Heart left ventricle (tissue), 16 donors: ENCODE measurements around the gene TMPRSS7. TPM values are rescaled to one million over a fixed set of nuclear protein-coding genes. Genes with fewer than 3 reads are reported as not detected.

Experiments
- ATAC-seq, 4 donors: fragments of 200-7000 bp; cut with Tn5 transposase; one replicate each; pipeline ENCODE4 v1.9.1; 2020 to 2022; ENCODE audit warnings: moderate library complexity in 4 of 4, mild to moderate bottlenecking in 3 of 4, moderate number of reproducible peaks in 1 of 4
- DNase-seq, 5 donors: peaks; one replicate each; pipeline ENCODE4 v3.0.0-alpha.2; 2020
- H3K27ac ChIP-seq, 12 donors: fragments of 200-600 bp; sonication (generic) in 4 of 12; one replicate each; pipeline versions ENCODE4 v1.5.0 to v1.8.0; 2016 to 2022; ENCODE audit warnings: mild to moderate bottlenecking in 2 of 12
- H3K27me3 ChIP-seq, 9 donors: fragments of 200-600 bp; sonication (generic) in 2 of 9; one replicate each; pipeline versions ENCODE4 v1.5.1 to v1.8.0; 2016 to 2022; ENCODE audit warnings: mild to moderate bottlenecking in 3 of 9
- H3K36me3 ChIP-seq, 9 donors: fragments of 200-600 bp; sonication (generic) in 2 of 9; one replicate each; pipeline versions ENCODE4 v1.5.0 to v1.8.0; 2018 to 2022; ENCODE audit warnings: mild to moderate bottlenecking in 2 of 9
- H3K4me1 ChIP-seq, 12 donors: fragments of 200-600 bp; sonication (generic) in 4 of 12; one replicate each; pipeline versions ENCODE4 v1.5.0 to v1.8.0; 2016 to 2022; ENCODE audit warnings: mild to moderate bottlenecking in 3 of 12
- H3K4me3 ChIP-seq, 12 donors: fragments of 200-600 bp; sonication (generic) in 4 of 12; one replicate each; pipeline versions ENCODE4 v1.5.0 to v1.8.0; 2017 to 2022; ENCODE audit warnings: mild to moderate bottlenecking in 9 of 12, moderate library complexity in 4 of 12
- H3K9me3 ChIP-seq, 12 donors: fragments of 200-600 bp; sonication (generic) in 4 of 12; one replicate each; pipeline versions ENCODE4 v1.5.0 to v1.8.0; 2016 to 2022; ENCODE audit warnings: mild to moderate bottlenecking in 1 of 12
- POLR2A ChIP-seq, 2 donors: fragments of 450-650 bp; IDR thresholded peaks; one replicate each; pipeline ENCODE4 v1.6.1; 2017; ENCODE audit warnings: antibody characterized with exemption in 2 of 2, mild to moderate bottlenecking in 2 of 2, moderate library complexity in 2 of 2
- WGBS, 4 donors: extraction: QIAGEN DNeasy Blood & Tissue Kit in 2 of 4; methylation state at CpG; one replicate each; pipeline versions ENCODE4 v1.1.5 to v1.1.7; 2013 to 2018; 5-methylcytosine and 5-hydroxymethylcytosine counted together
- intact Hi-C, 10 donors: fragments of 100-400 bp; cut with DNase I; formaldehyde crosslinking; loops; one replicate each; pipeline versions ENCODE4 v1.11.1 to v1.14.2; 2022
- polyA plus RNA-seq, 2 donors: library from polyadenylated mRNA; stranded (reverse); fragments of 200-250 nt; gene quantifications; one replicate each; pipeline ENCODE4 v1.2.3, GENCODE V29; 2013
- total RNA-seq, 9 donors: library from RNA; depleted of rRNA in 2 of 9; stranded (reverse); fragments of >200 nt in 2 of 9; fragmentation: NEBNext Ultra II Directional in 3 of 9; extraction: Animal tissue kit (Norgen Biotek cat#: 25700) in 3 of 9; gene quantifications; one replicate each; pipeline versions ENCODE4 v1.1.0 to v1.2.4, GENCODE V29; 2016 to 2023
- TF ChIP-seq, protein P1 (sequence below), 12 donors: fragments of 200-600 bp; sonication (generic) in 4 of 12; IDR thresholded peaks; one replicate each; pipeline versions ENCODE4 v1.5.0 to v1.8.0; 2018 to 2022; ENCODE audit warnings: antibody characterized with exemption in 12 of 12, mild to moderate bottlenecking in 5 of 12
- donor health status: ischemic (EF 13 %, LVEDD 7.1; RV severe dilation, severe dysfunction).
- donor health status: healthy with polysubstance abuse.
- donor health status: DM: no; HTN: yes; CAD: no.
- donor health status: DM: no; HTN: no; CAD: no.
- donor health status: ischemic (EF 25% LVEDD 6.9; RV normal size, moderate dysfunction).
- donor health status: ischemic (EF 25% LVEDD 5.7; RV mildly dilated, moderate dysfunction).
- donor health status: healthy.
- donor health status: DM: yes; HTN: yes; CAD: no.
- donor health status: ischemic (EF 35%, LVEDD 5.7; RV mildly dilated, moderate dysfunction).
- donor health status: nonischemic (EF 11% LVEDD 7.7; RV severe dilation, severe dysfunction).
- donor health status: DM: yes; HTN: yes; CAD: no.
- donor health status: PGD.
- donor health status: ischemic (EF 29% LVEDD 5.4; RV normal size, mild dysfunction).
- donor health status: nonischemic (EF 23%, LVEDD 6.1; RV moderate dilation, normal function).

Gene TMPRSS7
- total and polyA plus RNA-seq, 11 donors, result not detected

DNA sequence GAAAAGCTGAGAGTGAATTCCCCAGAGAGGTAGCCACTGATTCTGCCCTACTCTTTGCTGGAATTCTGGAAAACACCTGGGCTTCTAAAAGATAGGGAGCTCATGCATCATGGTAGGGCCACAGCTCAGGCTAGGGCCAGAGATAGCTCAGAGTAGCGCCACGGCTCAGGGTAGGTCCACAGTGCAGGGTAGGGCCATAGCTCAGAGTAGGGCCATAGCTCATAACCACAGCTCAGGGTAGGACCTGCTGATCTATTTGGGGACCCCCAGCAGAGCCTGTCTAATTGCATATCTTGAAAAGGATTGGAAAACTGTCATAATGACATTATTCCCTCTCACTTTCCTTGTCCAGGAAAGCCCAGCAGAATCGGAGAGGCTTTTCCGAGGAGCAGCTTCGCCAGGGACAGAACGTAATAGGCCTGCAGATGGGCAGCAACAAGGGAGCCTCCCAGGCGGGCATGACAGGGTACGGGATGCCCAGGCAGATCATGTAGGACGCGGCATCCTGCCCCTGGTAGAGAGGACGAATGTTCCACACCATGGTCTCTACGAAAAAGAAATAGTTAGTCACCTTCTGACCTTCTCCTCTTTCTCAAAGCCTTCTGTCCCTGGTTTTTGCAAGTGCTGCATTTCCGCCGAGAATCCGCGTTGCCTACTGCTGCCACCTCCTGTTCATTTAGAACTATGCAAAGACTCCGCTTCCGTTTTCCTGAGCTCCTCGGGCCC is 21.3 kb upstream of the TMPRSS7 start:
- no peaks in the 10 kb centered on the region for H3K27me3 ChIP-seq
- ATAC-seq (peak; percentile 58 to 91 (median 82)), DNase-seq (peak; percentile 60 to 74 (median 70))
- TF ChIP-seq, protein P1, sequence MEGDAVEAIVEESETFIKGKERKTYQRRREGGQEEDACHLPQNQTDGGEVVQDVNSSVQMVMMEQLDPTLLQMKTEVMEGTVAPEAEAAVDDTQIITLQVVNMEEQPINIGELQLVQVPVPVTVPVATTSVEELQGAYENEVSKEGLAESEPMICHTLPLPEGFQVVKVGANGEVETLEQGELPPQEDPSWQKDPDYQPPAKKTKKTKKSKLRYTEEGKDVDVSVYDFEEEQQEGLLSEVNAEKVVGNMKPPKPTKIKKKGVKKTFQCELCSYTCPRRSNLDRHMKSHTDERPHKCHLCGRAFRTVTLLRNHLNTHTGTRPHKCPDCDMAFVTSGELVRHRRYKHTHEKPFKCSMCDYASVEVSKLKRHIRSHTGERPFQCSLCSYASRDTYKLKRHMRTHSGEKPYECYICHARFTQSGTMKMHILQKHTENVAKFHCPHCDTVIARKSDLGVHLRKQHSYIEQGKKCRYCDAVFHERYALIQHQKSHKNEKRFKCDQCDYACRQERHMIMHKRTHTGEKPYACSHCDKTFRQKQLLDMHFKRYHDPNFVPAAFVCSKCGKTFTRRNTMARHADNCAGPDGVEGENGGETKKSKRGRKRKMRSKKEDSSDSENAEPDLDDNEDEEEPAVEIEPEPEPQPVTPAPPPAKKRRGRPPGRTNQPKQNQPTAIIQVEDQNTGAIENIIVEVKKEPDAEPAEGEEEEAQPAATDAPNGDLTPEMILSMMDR (IDR thresholded peaks at IDR 0.05), result peak; percentile 64 to 85 (median 76)
- TF ChIP-seq POLR2A (IDR thresholded peaks at IDR 0.05), result no peak
- no peaks in the 10 kb centered on the region for H3K9me3 ChIP-seq
- H3K4me3 ChIP-seq, result no peak overlapping the region
- intact Hi-C loops, result loop anchor here in 4 of 10 donors (1.0 to 5.0 kb wide), 6 partner anchors 24 to 344 kb away; partner anchors contain the start of gene ABHD10 (in 1 of the 4)
- peak overlapping the region in 11 of 12 donors; percentile 7 to 77 (median 65) for H3K27ac ChIP-seq
- WGBS, 4 donors, result 30 to 35% (median 32%) methylated on average over 19 of the region's 19 CpGs
- no peaks in the 10 kb centered on the region for H3K36me3 ChIP-seq
- H3K4me1 ChIP-seq, result peaks cover 0 to 40% (median 20%) of the 10 kb centered on the region in 12 donors

DNA sequence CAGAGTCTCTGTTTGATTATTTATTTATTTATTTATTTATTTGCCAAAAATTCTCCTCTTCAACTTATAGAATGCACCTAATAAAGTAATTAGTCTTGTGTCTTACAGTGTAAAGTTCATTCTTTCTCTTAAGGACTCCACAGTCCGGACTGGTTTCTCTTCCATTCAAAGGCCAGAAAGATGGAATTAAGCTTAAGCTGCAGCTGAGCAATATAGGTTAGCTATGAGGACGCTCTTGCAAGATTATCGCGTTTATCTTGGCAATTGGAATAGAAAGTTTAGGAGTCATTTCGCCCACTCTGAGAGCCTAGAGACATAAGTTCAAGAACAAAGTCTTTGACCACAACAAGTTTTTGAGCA is 20.8 kb upstream of the TMPRSS7 start:
- no peak for DNase-seq
- Histone ChIP-seq H3K4me1 (peaks cover 0 to 40% (median 19%) of the 10 kb centered on the region in 12 donors), H3K4me3 (no peak overlapping the region), H3K36me3 (no peaks in the 10 kb centered on the region), H3K9me3 (no peaks in the 10 kb centered on the region), H3K27ac (peak overlapping the region in 1 of 12 donors; percentile 73), H3K27me3 (no peaks in the 10 kb centered on the region)
- 58 to 63% (median 62%) methylated on average over 5 of the region's 5 CpGs for WGBS, 4 donors
- TF ChIP-seq POLR2A (IDR thresholded peaks at IDR 0.05), result no peak
- TF ChIP-seq, protein P1 (IDR thresholded peaks at IDR 0.05), result peak in 1 of 12 donors; percentile 4
- intact Hi-C loops, result loop anchor here in 4 of 10 donors (1.0 to 5.0 kb wide), 6 partner anchors 24 to 345 kb away; partner anchors contain the start of gene ABHD10 (in 1 of the 4)
- ATAC-seq, result peak in 1 of 4 donors; percentile 7

DNA sequence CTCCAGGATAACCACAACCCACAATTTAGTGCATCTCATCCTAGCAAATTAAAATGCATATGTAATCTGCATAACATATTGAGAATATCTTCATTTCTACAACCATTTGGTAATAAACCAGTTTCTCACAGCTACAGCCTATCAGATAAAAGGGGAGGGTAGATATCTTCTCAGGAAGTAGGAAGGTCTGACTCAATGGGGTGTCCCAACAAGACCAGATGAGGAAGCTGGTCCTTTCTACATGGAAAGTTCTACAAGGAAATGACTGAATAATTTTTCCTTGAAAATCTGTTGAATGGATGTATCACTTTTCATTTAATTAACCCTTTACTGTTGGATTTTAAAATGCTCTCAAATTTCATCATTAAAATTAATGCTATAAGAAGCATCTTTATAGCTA is 17.4 kb upstream of the TMPRSS7 start:
- ATAC-seq, result no peak
- no peak overlapping the region for H3K4me3 ChIP-seq

DNA sequence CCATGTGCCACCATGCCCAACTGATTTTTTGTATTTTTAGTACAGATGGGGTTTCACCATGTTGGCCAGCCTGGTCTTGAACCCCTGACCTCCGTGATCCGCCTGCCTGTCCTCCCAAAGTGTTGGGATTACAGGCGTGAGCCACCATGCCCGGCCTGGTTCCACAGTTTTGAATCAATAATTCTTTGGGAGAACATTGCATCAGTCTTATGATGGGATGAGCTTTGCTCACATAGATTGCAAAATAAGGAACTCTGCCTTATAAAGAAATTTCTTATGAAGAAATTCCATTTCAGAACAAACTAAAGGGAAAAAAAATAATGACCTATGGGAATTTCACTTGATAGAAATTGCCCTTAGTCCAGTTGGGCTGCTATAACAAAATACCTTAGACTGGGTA is 15.8 kb upstream of the TMPRSS7 start:
- TF ChIP-seq, protein P1 (IDR thresholded peaks at IDR 0.05), result no peak
- no peak for TF ChIP-seq POLR2A (IDR thresholded peaks at IDR 0.05)
- 97 to 98% (median 97%) methylated on average over 4 of the region's 4 CpGs for WGBS, 4 donors
- peaks cover 0 to 4% (median 0%) of the 10 kb centered on the region in 12 donors for H3K4me1 ChIP-seq
- intact Hi-C loops, result loop anchor here in 1 of 10 donors (2.0 kb wide), 1 partner anchor 302 kb away; no protein-coding TSS in a partner anchor
- no peak for DNase-seq
- no peak overlapping the region for H3K4me3 ChIP-seq
- H3K9me3 ChIP-seq, result peaks cover 0 to 6% (median 0%) of the 10 kb centered on the region in 12 donors
- H3K36me3 ChIP-seq, result no peaks in the 10 kb centered on the region
- no peaks in the 10 kb centered on the region for H3K27me3 ChIP-seq
- no peak for ATAC-seq
- H3K27ac ChIP-seq, result no peak overlapping the region

More for the DNA sequence above, 17.4 kb upstream of the TMPRSS7 start:
- DNase-seq, result no peak
- intact Hi-C loops, result loop anchor here in 1 of 10 donors (2.0 kb wide), 1 partner anchor 350 kb away; no protein-coding TSS in a partner anchor
- Histone ChIP-seq H3K9me3 (peaks cover 0 to 6% (median 0%) of the 10 kb centered on the region in 12 donors), H3K36me3 (no peaks in the 10 kb centered on the region), H3K4me1 (peaks cover 0 to 18% (median 12%) of the 10 kb centered on the region in 12 donors), H3K27me3 (no peaks in the 10 kb centered on the region), H3K27ac (no peak overlapping the region)
- TF ChIP-seq, protein P1 (IDR thresholded peaks at IDR 0.05), result no peak
- no peak for TF ChIP-seq POLR2A (IDR thresholded peaks at IDR 0.05)
